Muscle of leg (tissue), 16 donors: ENCODE measurements around the gene MYO18A. TPM values are rescaled to one million over a fixed set of nuclear protein-coding genes. Genes with fewer than 3 reads are reported as not detected.
A peak's percentile ranks its signal among the peaks of the same experiment; 100 is the strongest.
"Not testable (repeated sequence)": the region's sequence is repeated elsewhere in the genome, so short reads cannot be mapped to it uniquely, and the experiment has no call there.

Source experiments
- DNase-seq: peaks from one replicate; pipeline ENCODE4 v3.0.0; 2013
- H3K27ac ChIP-seq: one replicate; pipeline ENCODE4 v1.5.1; 2013; ENCODE audit warnings: mild to moderate bottlenecking, low read length, control low read depth
- H3K27me3 ChIP-seq: one replicate; pipeline ENCODE4 v1.6.1; 2013; ENCODE audit warnings: low read length; ENCODE audit not compliant: control insufficient read depth, insufficient read depth
- H3K36me3 ChIP-seq: one replicate; pipeline ENCODE4 v1.6.1; 2013; ENCODE audit warnings: low read length; ENCODE audit not compliant: control insufficient read depth, insufficient read depth
- H3K4me1 ChIP-seq: one replicate; pipeline ENCODE4 v1.6.1; 2013; ENCODE audit warnings: low read length; ENCODE audit not compliant: control insufficient read depth, insufficient read depth
- H3K4me3 ChIP-seq: one replicate; pipeline ENCODE4 v1.5.1; 2013; ENCODE audit warnings: low read length, control low read depth
- H3K9me3 ChIP-seq: replicated peaks from 2 replicates; pipeline ENCODE4 v1.6.1; 2013; ENCODE audit warnings: low read depth, low read length; ENCODE audit not compliant: control insufficient read depth
- WGBS: methylation state at CpG from one replicate; pipeline ENCODE4 v1.1.5; 2013; ENCODE audit warnings: missing lambda C conversion rate; ENCODE audit not compliant: insufficient coverage; 5-methylcytosine and 5-hydroxymethylcytosine counted together
- long read RNA-seq, 11 donors: transcript quantifications; one replicate each; lab custom pipeline, GENCODE V29; 2026
- polyA plus RNA-seq, 8 donors: library from polyadenylated mRNA; unstranded; fragments of 120-200 nt; gene quantifications; one replicate each; pipeline versions ENCODE4 v1.2.1 to v1.2.3, GENCODE V29; 2013; ENCODE audit warnings: inconsistent platforms in 1 of 8, low replicate concordance in 1 of 8; ENCODE audit not compliant: insufficient read length in 8 of 8, insufficient read depth in 1 of 8
- total RNA-seq: library from RNA; stranded (reverse); fragments of 120-200 nt; gene quantifications from one replicate; pipeline ENCODE4 v1.2.4, GENCODE V29; 2013

MYO18A gene
- total RNA-seq (157 TPM), polyA plus RNA-seq (100 to 1,000 TPM; 170 to 309 (median 209) TPM)
- long read RNA-seq, donor 1, partial matches to known transcripts = 6 of 7 reads
- long read RNA-seq, donor 1, other reads (novel, unspliced or antisense) = 0 of 7 reads
- long read RNA-seq, donor 2 = 0 reads
- long read RNA-seq, donor 3, partial matches to known transcripts = 14 of 14 reads
- long read RNA-seq, donor 3, other reads (novel, unspliced or antisense) = 0 of 14 reads
- long read RNA-seq, donor 4 = 0 reads
- long read RNA-seq, donor 5, partial matches to known transcripts = 9 of 9 reads
- long read RNA-seq, donor 5, other reads (novel, unspliced or antisense) = 0 of 9 reads
- long read RNA-seq, donor 6, partial matches to known transcripts = 18 of 19 reads
- long read RNA-seq, donor 6, other reads (novel, unspliced or antisense) = 0 of 19 reads
- long read RNA-seq, donor 7 = 0 reads
- long read RNA-seq, donor 8, partial matches to known transcripts = 0 of 1 reads
- long read RNA-seq, donor 8, other reads (novel, unspliced or antisense) = 0 of 1 reads
- long read RNA-seq, donor 9, partial matches to known transcripts = 11 of 11 reads
- long read RNA-seq, donor 9, other reads (novel, unspliced or antisense) = 0 of 11 reads
- long read RNA-seq, donor 10, partial matches to known transcripts = 5 of 5 reads
- long read RNA-seq, donor 10, other reads (novel, unspliced or antisense) = 0 of 5 reads
- long read RNA-seq, donor 11, partial matches to known transcripts = 19 of 19 reads
- long read RNA-seq, donor 11, other reads (novel, unspliced or antisense) = 0 of 19 reads

DNA sequence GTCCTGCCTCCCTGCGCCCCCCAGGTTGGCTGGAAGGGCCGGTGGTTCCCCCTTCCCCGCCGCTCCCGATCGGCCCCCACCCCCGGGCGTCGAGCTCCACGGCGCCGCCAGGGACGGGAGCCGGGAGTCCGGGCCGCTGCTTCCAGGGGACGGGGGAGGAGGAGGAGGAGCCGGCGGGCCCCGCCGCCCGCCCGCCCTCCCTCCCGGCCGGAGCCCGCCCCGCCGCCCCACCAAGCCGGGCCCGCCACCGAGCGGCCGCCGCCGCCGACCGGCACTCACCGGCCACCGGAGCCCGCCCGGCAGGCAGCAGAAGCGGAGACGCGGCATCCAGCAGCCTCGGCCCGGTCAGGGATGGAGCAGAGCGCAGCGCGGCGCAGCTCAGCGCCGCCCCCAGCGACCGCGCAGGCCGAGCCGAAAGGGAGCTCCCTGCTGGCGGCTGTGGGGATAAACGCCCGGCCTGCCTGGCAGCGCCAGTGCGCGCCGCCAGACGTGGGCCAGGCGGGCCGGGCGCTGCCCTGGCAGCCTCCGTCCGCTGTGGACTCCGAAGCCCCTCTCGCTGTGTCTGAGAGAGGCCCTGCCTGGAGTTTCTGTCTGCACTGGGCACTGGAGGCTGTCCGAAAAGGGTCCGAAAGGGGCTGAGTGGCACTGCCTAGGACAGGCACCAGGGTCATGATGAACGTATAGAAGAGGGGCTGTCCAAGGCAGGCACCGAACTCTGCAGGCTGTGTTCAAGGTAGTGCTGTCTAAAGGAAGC lies at the start of gene MYO18A:
Gene MYO18A, minus strand, starts transcription at position 365 of the 754 bp plus-strand sequence. CDS start 13,458 bp downstream, outside the sequence.
- WGBS = 1% methylated on average over 63 of the region's 76 CpGs
- peak; percentile 85 for DNase-seq

DNA sequence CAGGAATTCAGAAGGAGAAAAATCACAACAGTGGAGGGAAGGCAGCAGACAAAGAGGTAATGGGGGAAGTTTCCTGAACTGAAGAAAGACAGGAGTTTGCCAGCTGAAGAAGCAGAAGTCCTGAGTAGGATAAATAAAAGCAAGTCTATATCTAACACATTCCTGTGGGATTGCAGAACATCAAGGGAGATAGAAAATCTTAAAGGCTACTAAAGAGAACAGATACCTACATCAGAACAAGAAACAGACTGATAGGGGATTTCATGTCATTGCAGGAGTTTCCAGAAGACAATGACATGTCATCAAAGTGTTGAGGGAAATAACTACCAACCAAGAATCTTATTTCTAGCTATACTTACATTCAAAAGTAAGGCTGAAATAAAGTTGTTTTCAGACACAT lies 45.2 kb upstream of the MYO18A start:
- H3K27me3 ChIP-seq = no peaks in the 10 kb centered on the region
- no peak overlapping the region for H3K4me3 ChIP-seq
- no peaks in the 10 kb centered on the region for H3K36me3 ChIP-seq
- no peak overlapping the region for H3K27ac ChIP-seq
- no peak for DNase-seq
- H3K9me3 ChIP-seq = no peaks in the 10 kb centered on the region
- no peaks in the 10 kb centered on the region for H3K4me1 ChIP-seq

More for the DNA sequence above, at the start of gene MYO18A:
- peak within 1 kb of the TSS; percentile 83 for H3K27ac ChIP-seq
- H3K9me3 ChIP-seq = no peaks in the 10 kb centered on the region
- peaks cover 29% of the 10 kb centered on the region for H3K4me1 ChIP-seq
- no peaks in the 10 kb centered on the region for H3K27me3 ChIP-seq
- H3K4me3 ChIP-seq = peak within 1 kb of the TSS; percentile 59
- H3K36me3 ChIP-seq = no peaks in the 10 kb centered on the region

GRCh38 chr17:29221338-29221737 lies 41.1 kb upstream of the MYO18A start:
- not testable (repeated sequence) for DNase-seq, H3K9me3 ChIP-seq, H3K27ac ChIP-seq, H3K4me3 ChIP-seq, H3K4me1 ChIP-seq, H3K36me3 ChIP-seq, H3K27me3 ChIP-seq
- WGBS = 91% methylated on average over 3 of the region's 11 CpGs

DNA sequence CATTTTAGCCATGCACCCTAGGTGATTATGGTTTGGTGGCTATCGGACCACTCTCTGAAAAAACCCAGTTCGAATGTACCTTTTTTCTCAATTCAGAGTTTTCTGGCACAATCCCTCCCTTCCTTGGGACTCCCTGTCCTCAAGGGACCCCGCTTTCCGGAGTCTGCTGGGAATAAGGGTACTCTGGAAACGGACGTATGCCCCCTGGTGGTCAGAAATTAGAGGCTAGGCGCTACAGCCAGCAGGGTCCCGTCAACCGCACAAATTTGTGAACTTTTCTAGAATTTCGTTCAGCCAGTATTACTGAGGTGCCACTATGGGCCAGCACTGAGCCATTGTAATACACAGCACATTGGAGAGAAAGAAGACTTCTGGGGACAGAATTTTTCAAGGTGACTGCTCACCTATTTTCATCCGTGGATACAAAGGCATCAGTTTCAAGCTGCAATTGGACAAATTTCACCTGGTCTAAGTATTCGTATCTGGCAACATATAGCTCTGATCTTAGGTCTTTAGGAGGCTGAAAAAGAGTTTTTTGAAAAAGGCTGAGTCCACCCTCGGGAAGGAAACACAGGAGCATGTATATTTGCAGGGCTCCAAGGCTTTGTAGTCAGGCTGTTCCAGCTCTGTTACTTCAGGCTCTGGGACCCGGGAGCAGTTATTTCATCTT lies 39.3 kb upstream of the MYO18A start:
- no peak overlapping the region for H3K4me3 ChIP-seq
- no peak overlapping the region for H3K27ac ChIP-seq
- peaks cover 6% of the 10 kb centered on the region for H3K4me1 ChIP-seq
- H3K9me3 ChIP-seq = no peaks in the 10 kb centered on the region
- H3K36me3 ChIP-seq = no peaks in the 10 kb centered on the region
- peak; percentile 84 for DNase-seq
- H3K27me3 ChIP-seq = no peaks in the 10 kb centered on the region
- WGBS = 7% methylated on average over 9 of the region's 14 CpGs

- H3K9me3 ChIP-seq = no peaks in the 10 kb centered on the region
Observed at GRCh38 chr17:29216856-29217255, 36.7 kb upstream of the MYO18A start.

DNA sequence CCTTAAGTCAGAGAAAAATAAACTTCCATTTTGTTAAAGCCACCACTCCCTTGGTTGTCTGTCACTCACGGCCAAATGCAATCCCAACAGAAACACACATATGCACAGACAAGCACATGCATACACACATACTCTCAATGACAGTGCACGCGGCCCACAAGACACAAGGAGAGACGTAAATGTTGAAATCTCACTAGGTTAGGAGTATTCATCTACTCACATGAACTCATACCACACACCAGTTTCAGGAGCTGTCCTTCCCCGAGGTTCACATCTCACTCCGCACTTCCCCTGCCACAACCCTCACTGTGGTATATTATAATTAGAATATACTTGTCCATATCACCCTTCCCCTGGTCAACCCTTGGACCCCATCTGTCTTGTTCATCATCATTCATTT lies 36.0 kb upstream of the MYO18A start:
- H3K27ac ChIP-seq = no peak overlapping the region
- no peak for DNase-seq
- 50% methylated on average over 1 of the region's 6 CpGs for WGBS
- H3K36me3 ChIP-seq = no peaks in the 10 kb centered on the region
- H3K4me1 ChIP-seq = peaks cover 6% of the 10 kb centered on the region
- H3K27me3 ChIP-seq = no peaks in the 10 kb centered on the region
- no peaks in the 10 kb centered on the region for H3K9me3 ChIP-seq
- H3K4me3 ChIP-seq = no peak overlapping the region

More at GRCh38 chr17:29216856-29217255, 36.7 kb upstream of the MYO18A start:
- Histone ChIP-seq H3K27ac (no peak overlapping the region), H3K4me3 (no peak overlapping the region), H3K36me3 (no peaks in the 10 kb centered on the region), H3K27me3 (no peaks in the 10 kb centered on the region), H3K4me1 (peaks cover 6% of the 10 kb centered on the region)
- 83% methylated on average over 2 of the region's 5 CpGs for WGBS
- DNase-seq = no peak

DNA sequence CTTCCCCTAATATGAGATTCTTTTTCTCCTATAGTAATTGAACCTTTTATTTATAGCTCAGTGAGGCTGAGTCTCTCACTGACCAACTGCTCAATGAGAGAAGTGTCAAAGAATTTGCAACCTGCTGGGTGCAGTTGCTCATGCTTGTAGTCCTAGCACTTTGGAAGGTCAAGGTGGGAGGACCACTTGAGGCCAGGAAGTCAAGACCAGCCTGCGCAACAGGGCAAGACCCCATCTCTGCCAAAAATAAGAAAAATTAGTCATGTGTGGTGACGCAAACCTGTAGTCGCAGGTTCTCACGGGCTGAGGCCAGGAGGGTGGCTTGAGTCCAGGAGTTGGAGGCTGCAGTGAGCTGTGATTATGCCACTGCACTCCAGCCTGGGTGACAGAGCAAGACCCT lies 35.5 kb upstream of the MYO18A start:
- WGBS = 100% methylated on average over 1 of the region's 4 CpGs
- no peak for DNase-seq
- no peak overlapping the region for H3K27ac ChIP-seq
- H3K4me1 ChIP-seq = peaks cover 6% of the 10 kb centered on the region
- no peaks in the 10 kb centered on the region for H3K36me3 ChIP-seq
- H3K4me3 ChIP-seq = no peak overlapping the region
- no peaks in the 10 kb centered on the region for H3K27me3 ChIP-seq
- no peaks in the 10 kb centered on the region for H3K9me3 ChIP-seq

DNA sequence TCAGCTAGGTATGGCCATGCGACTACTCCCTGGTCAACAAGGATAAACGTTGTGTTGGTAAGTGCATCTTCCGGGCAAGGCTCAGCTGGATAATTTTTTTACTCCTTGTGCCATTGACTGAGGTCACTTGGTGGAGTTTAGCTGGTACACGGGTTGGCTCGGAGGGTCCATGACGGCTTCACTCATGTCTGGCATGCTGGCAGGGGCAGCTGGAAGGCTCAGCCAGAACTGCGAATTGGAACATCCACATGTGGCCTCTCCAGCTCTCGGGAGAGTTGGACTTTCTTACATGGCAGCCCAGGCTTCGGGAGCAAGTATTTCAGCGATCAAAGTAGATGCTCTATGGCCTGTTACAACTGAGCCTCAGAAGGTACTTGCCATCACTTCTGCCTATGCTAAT lies 35.0 kb upstream of the MYO18A start:
- H3K9me3 ChIP-seq = no peaks in the 10 kb centered on the region
- DNase-seq = no peak
- WGBS = 77% methylated on average over 10 of the region's 10 CpGs
- H3K27me3 ChIP-seq = no peaks in the 10 kb centered on the region
- H3K4me3 ChIP-seq = no peak overlapping the region
- H3K36me3 ChIP-seq = no peaks in the 10 kb centered on the region
- H3K4me1 ChIP-seq = peaks cover 6% of the 10 kb centered on the region
- H3K27ac ChIP-seq = no peak overlapping the region

DNA sequence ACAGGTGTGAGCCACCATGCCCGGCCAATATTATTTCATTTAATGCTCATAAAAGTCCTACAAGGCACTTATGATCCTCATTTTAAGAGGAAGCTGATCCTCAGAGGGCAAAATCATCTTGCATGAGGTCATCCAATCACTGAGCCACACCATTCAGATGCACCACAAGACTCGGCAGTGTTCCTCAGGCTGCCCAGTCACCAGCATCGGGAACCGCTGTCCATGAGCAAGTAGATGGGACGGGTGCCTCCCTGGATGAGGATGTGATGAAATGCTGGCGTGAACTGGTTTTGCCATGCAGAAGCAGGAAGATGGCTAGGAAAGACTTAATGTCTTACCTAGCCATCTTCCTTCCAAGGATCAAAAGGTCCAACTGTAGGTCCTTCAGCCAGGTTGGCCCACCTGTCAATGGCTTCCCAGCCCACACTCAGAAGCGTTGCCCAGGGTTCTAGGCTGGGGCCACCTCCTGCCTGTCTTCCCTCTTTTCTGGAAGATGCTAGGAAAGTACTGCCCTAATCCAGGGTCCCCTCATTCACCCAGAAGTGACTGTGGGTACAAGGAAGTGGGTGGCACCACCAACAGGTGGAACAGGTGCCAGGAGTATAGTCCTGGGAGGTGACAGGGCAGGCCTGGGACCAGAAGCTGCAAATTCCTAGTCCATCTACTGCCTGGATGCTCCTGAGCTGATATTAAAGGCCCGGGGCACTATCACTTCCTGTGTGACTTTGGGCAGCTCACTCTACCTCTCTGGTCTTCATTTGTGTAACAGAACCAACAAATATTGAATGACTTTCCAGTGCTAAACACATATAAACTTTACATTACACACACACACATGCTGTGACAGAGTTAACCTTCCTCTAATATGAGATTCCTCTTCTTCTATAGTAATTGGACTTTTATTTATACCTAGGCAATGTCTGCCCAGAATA lies 34.3 kb upstream of the MYO18A start:
- DNase-seq = no peak
- H3K27me3 ChIP-seq = no peaks in the 10 kb centered on the region
- no peaks in the 10 kb centered on the region for H3K36me3 ChIP-seq
- no peaks in the 10 kb centered on the region for H3K9me3 ChIP-seq
- 100% methylated on average over 2 of the region's 8 CpGs for WGBS
- H3K4me1 ChIP-seq = peaks cover 6% of the 10 kb centered on the region
- H3K27ac ChIP-seq = no peak overlapping the region
- H3K4me3 ChIP-seq = no peak overlapping the region
